H1 (cell line): ENCODE data around the gene FOXM1. TPM values are rescaled to one million over a fixed set of nuclear protein-coding genes. Genes with fewer than 3 reads are reported as not detected.

ENCODE experiments used
- CTCF ChIA-PET: fragments of 300-600 bp; sonication (Branson Sonifier 250); formaldehyde crosslinking; loops from one replicate; lab custom pipeline; 2021; ENCODE audit not compliant: partially characterized antibody; lab: Charles Lee
- POLR2A ChIA-PET: fragments of 300-600 bp; sonication (Branson Sonifier 250); formaldehyde crosslinking; loops from one replicate; lab custom pipeline; 2021; ENCODE audit warnings: inconsistent platforms; ENCODE audit not compliant: partially characterized antibody; lab: Charles Lee
- DNase-seq, 2 experiments: peaks; one replicate each; pipeline versions ENCODE4 v3.0.0 to v3.0.0-alpha.2; 2010 to 2022; ENCODE audit warnings: low spot score in 2 of 2, low read depth in 1 of 2, mixed read lengths in 1 of 2
- FAIRE-seq: peaks from 2 replicates; lab custom pipeline; 2011; peaks lifted over from hg19 to GRCh38; lab: Jason Lieb, UNC
- H2AFZ ChIP-seq: 2 replicates; pipeline ENCODE4 v1.8.1; 2012; ENCODE audit warnings: low read length, inconsistent platforms
- H2AK5ac ChIP-seq: 2 replicates; pipeline ENCODE4 v1.6.1; 2013; ENCODE audit warnings: low read depth, low read length
- H2BK120ac ChIP-seq: replicated peaks from 2 replicates; pipeline ENCODE3; 2013; ENCODE audit warnings: low read depth, low read length, inconsistent platforms
- H2BK12ac ChIP-seq: 2 replicates; pipeline ENCODE4 v1.6.1; 2013; ENCODE audit warnings: low read depth, low read length
- H2BK15ac ChIP-seq: 2 replicates; pipeline ENCODE4 v1.6.1; 2013; ENCODE audit warnings: low read length
- H2BK20ac ChIP-seq: 2 replicates; pipeline ENCODE4 v1.6.1; 2013; ENCODE audit warnings: low read length
- H2BK5ac ChIP-seq: 2 replicates; pipeline ENCODE4 v1.6.1; 2013; ENCODE audit warnings: low read depth, low read length
- H3K14ac ChIP-seq: 2 replicates; pipeline ENCODE4 v1.6.1; 2013; ENCODE audit warnings: inconsistent platforms; ENCODE audit not compliant: insufficient read length
- H3K18ac ChIP-seq: 2 replicates; pipeline ENCODE4 v1.6.1; 2013; ENCODE audit warnings: low read length; ENCODE audit errors: extremely low read depth
- H3K23ac ChIP-seq: 2 replicates; pipeline ENCODE4 v1.6.1; 2013; ENCODE audit warnings: inconsistent platforms; ENCODE audit not compliant: insufficient read length
- H3K23me2 ChIP-seq: 2 replicates; pipeline ENCODE4 v1.6.1; 2013; ENCODE audit warnings: low read depth, low read length
- H3K27ac ChIP-seq: 2 replicates; pipeline ENCODE4 v1.6.1; 2011; ENCODE audit warnings: low read depth, low read length, inconsistent platforms
- H3K27me3 ChIP-seq, 4 experiments: replicated peaks in 1 of 4; 1 replicate in 1 of 4; 2 replicates in 3 of 4; pipeline versions ENCODE4 v1.6.1 to v1.8.1; 2011 to 2013; ENCODE audit warnings: low read length in 3 of 4, mild to moderate bottlenecking in 3 of 4, inconsistent platforms in 2 of 4, mixed read lengths in 2 of 4, moderate library complexity in 1 of 4; ENCODE audit not compliant: control insufficient read depth in 3 of 4, insufficient read depth in 3 of 4; ENCODE audit errors: extremely low read depth in 1 of 4
- H3K36me3 ChIP-seq, 4 experiments: 2 replicates each; pipeline versions ENCODE4 v1.6.1 to v1.8.1; 2011 to 2013; ENCODE audit warnings: mild to moderate bottlenecking in 4 of 4, low read length in 3 of 4, moderate library complexity in 2 of 4, control low read depth in 1 of 4, inconsistent platforms in 1 of 4; ENCODE audit not compliant: insufficient read depth in 4 of 4, control insufficient read depth in 2 of 4
- H3K4ac ChIP-seq: replicated peaks from 2 replicates; pipeline ENCODE3; 2013; ENCODE audit warnings: low read length, low read depth, mixed read lengths, inconsistent platforms; ENCODE audit not compliant: insufficient read length
- H3K4me1 ChIP-seq, 4 experiments: replicated peaks in 1 of 4; 1 replicate in 1 of 4; 2 replicates in 3 of 4; pipeline versions ENCODE4 v1.6.1 to v1.8.1; 2011 to 2013; ENCODE audit warnings: low read length in 3 of 4, inconsistent platforms in 2 of 4, mixed read lengths in 1 of 4; ENCODE audit not compliant: insufficient read depth in 4 of 4, control insufficient read depth in 3 of 4
- H3K4me2 ChIP-seq, 2 experiments: 2 replicates each; pipeline versions ENCODE4 v1.6.1 to v1.8.1; 2011 to 2013; ENCODE audit warnings: low read depth in 2 of 2, low read length in 2 of 2, control low read depth in 1 of 2, inconsistent platforms in 1 of 2, mild to moderate bottlenecking in 1 of 2; ENCODE audit not compliant: insufficient read depth in 1 of 2
- H3K4me3 ChIP-seq, 4 experiments: fragments of 200-600, 300-600 bp in 1 of 4; sonication (generic), shearing (Covaris generic), sonication (Bioruptor Twin) in 1 of 4; 2 replicates each; pipeline versions ENCODE4 v1.5.1 to v1.8.1; 2011 to 2016; ENCODE audit warnings: low read length in 4 of 4, low read depth in 3 of 4, control low read depth in 2 of 4, inconsistent platforms in 2 of 4, mild to moderate bottlenecking in 2 of 4, mixed read lengths in 1 of 4, moderate library complexity in 1 of 4; ENCODE audit not compliant: insufficient read depth in 2 of 4; ENCODE audit errors: extremely low read depth in 1 of 4
- H3K56ac ChIP-seq: replicated peaks from 2 replicates; pipeline ENCODE3; 2013; ENCODE audit warnings: low read depth, mild to moderate bottlenecking, mixed read lengths, low read length, inconsistent platforms; ENCODE audit not compliant: insufficient read length
- H3K79me1 ChIP-seq: 2 replicates; pipeline ENCODE4 v1.6.1; 2013; ENCODE audit warnings: low read depth, low read length, control low read depth
- H3K79me2 ChIP-seq, 2 experiments: 2 replicates each; pipeline versions ENCODE4 v1.6.1 to v1.8.1; 2012 to 2013; ENCODE audit warnings: low read length in 2 of 2, mild to moderate bottlenecking in 2 of 2, inconsistent platforms in 1 of 2; ENCODE audit not compliant: insufficient read depth in 2 of 2, control insufficient read depth in 1 of 2
- H3K9ac ChIP-seq, 4 experiments: replicated peaks in 1 of 4; 1 replicate in 1 of 4; 2 replicates in 3 of 4; pipeline versions ENCODE4 v1.6.1 to v1.8.1; 2011 to 2013; ENCODE audit warnings: low read depth in 3 of 4, low read length in 3 of 4, control low read depth in 2 of 4, mild to moderate bottlenecking in 2 of 4, moderate library complexity in 2 of 4, inconsistent platforms in 1 of 4; ENCODE audit errors: extremely low read depth in 1 of 4
- H3K9me3 ChIP-seq, 2 experiments: 2 replicates each; pipeline versions ENCODE4 v1.6.1 to v1.8.1; 2012 to 2013; ENCODE audit warnings: mild to moderate bottlenecking in 2 of 2, moderate library complexity in 2 of 2, control low read depth in 1 of 2, inconsistent platforms in 1 of 2, low read depth in 1 of 2, low read length in 1 of 2, mixed read lengths in 1 of 2; ENCODE audit not compliant: insufficient read depth in 2 of 2
- H4K20me1 ChIP-seq, 2 experiments: replicated peaks in 1 of 2; 2 replicates each; pipeline versions ENCODE3 to v1.8.1; 2011 to 2013; ENCODE audit warnings: inconsistent platforms in 2 of 2, low read length in 2 of 2, mild to moderate bottlenecking in 1 of 2; ENCODE audit not compliant: insufficient read depth in 2 of 2, control insufficient read depth in 1 of 2
- H4K5ac ChIP-seq: 2 replicates; pipeline ENCODE4 v1.6.1; 2013; ENCODE audit warnings: low read length, low read depth, mixed read lengths, inconsistent platforms; ENCODE audit not compliant: insufficient read length
- H4K8ac ChIP-seq: 2 replicates; pipeline ENCODE4 v1.8.0; 2013; ENCODE audit warnings: mild to moderate bottlenecking, moderate library complexity, low read length, inconsistent platforms; ENCODE audit not compliant: insufficient read depth; ENCODE audit errors: extremely low read depth
- H4K91ac ChIP-seq: replicated peaks from 2 replicates; pipeline ENCODE3; 2013; ENCODE audit warnings: low read length, mixed read lengths, inconsistent platforms; ENCODE audit not compliant: insufficient read length
- ASH2L ChIP-seq: fragments of 200-600, 300-600 bp; sonication (generic); IDR thresholded peaks from one replicate; pipeline ENCODE4 v1.7.1; 2017; ENCODE audit warnings: low read length
- BRCA1 ChIP-seq: IDR thresholded peaks from 2 replicates; pipeline ENCODE4 v1.6.1; 2012; ENCODE audit warnings: low read depth, low read length, improper control_type of control experiment
- CBX5 ChIP-seq: fragments of 300-800, 300-1000 bp; sonication (generic); IDR thresholded peaks from 2 replicates; pipeline ENCODE4 v1.7.1; 2016; ENCODE audit warnings: antibody characterized with exemption, low read length, low read depth
- CEBPB ChIP-seq: IDR thresholded peaks from 2 replicates; pipeline ENCODE4 v1.6.1; 2012; ENCODE audit warnings: low read depth, low read length
- CHD1 ChIP-seq: IDR thresholded peaks from 2 replicates; pipeline ENCODE4 v1.6.1; 2012; ENCODE audit warnings: low read depth, low read length, improper control_type of control experiment
- JUN ChIP-seq: IDR thresholded peaks from 2 replicates; pipeline ENCODE4 v1.6.1; 2011; ENCODE audit warnings: low read depth, mild to moderate bottlenecking, improper control_type of control experiment, low read length
- JUND ChIP-seq: IDR thresholded peaks from 2 replicates; pipeline ENCODE4 v1.6.1; 2011; ENCODE audit warnings: mild to moderate bottlenecking, improper control_type of control experiment, low read length
- MAFK ChIP-seq: IDR thresholded peaks from 2 replicates; pipeline ENCODE4 v1.6.1; 2012; ENCODE audit warnings: low read depth, mild to moderate bottlenecking, improper control_type of control experiment, low read length
- MAX ChIP-seq: IDR thresholded peaks from 2 replicates; pipeline ENCODE4 v1.6.1; 2012; ENCODE audit warnings: inconsistent platforms
- RFX5 ChIP-seq: IDR thresholded peaks from 2 replicates; pipeline ENCODE4 v1.6.1; 2011; ENCODE audit warnings: low read depth, low read length, improper control_type of control experiment, borderline replicate concordance
- SIN3A ChIP-seq, 2 experiments: IDR thresholded peaks in 1 of 2; conservative IDR thresholded peaks in 1 of 2; 2 replicates each; pipeline ENCODE4 v1.6.1; 2011 to 2012; ENCODE audit warnings: low read length in 2 of 2, improper control_type of control experiment in 1 of 2, low read depth in 1 of 2, mild to moderate bottlenecking in 1 of 2
- SRF ChIP-seq: IDR thresholded peaks from 2 replicates; pipeline ENCODE4 v1.6.1; 2011; ENCODE audit warnings: mild to moderate bottlenecking, low read depth, low read length, moderate library complexity
- USF2 ChIP-seq: IDR thresholded peaks from 2 replicates; pipeline ENCODE4 v1.6.1; 2011; ENCODE audit warnings: low read length, improper control_type of control experiment
- ZNF274 ChIP-seq: IDR thresholded peaks from 2 replicates; pipeline ENCODE4 v1.7.0; 2012; ENCODE audit warnings: low read length, borderline replicate concordance; ENCODE audit errors: extremely low read depth
- WGBS, 2 experiments: shearing (Covaris generic) in 1 of 2; methylation state at CpG; one replicate each; pipeline versions ENCODE4 v1.1.6 to v1.1.7; 2013 to 2015; ENCODE audit warnings: low lambda C conversion rate in 2 of 2, mixed read lengths in 2 of 2, inconsistent platforms in 1 of 2, low coverage in 1 of 2, missing lambda C conversion rate in 1 of 2; ENCODE audit not compliant: insufficient replicate concordance in 2 of 2, insufficient coverage in 1 of 2, insufficient read length in 1 of 2; ENCODE audit errors: extremely low coverage in 1 of 2, missing lambda C conversion rate in 1 of 2; 5-methylcytosine and 5-hydroxymethylcytosine counted together
- polyA plus RNA-seq, 7 experiments: library from polyadenylated mRNA; depleted of rRNA in 3 of 7; stranded (reverse) in 5 of 7; unstranded in 2 of 7; fragments of >200 nt in 5 of 7; fragments of 200-250 nt in 2 of 7; gene quantifications; 1 replicate in 5 of 7; 2 replicates in 1 of 7; 4 replicates in 1 of 7; pipeline versions ENCODE4 v1.2.1 to v1.2.3, GENCODE V29; 2011 to 2013; ENCODE audit warnings: missing spikeins in 2 of 7, mixed read lengths in 2 of 7
- total RNA-seq: library from RNA; stranded (reverse); fragmentation: NEBNext Ultra II Directional; extraction: Animal tissue kit (Norgen Biotek cat#: 25700); gene quantifications from 2 replicates; pipeline ENCODE4 v1.2.1, GENCODE V29; 2021

The FOXM1 gene
- total and polyA plus RNA-seq, 2 of the 8 experiments (the other 6 are each of a cell fraction or from before 2014, with no cell fraction given): 58.1 to 121 TPM

GRCh38 chr12:2864198-2864597, 12.8 kb downstream of the FOXM1 start:
- DNase-seq (no peak), FAIRE-seq (no peak)
- Histone ChIP-seq H3K4me3 (no peak overlapping the region), H2BK120ac (no peak overlapping the region), H3K56ac (no peak overlapping the region), H4K20me1 (peaks cover 0 to 7% of the 10 kb centered on the region in 2 experiments), H3K79me2 (no peaks in the 10 kb centered on the region), H3K27me3 (no peaks in the 10 kb centered on the region), H3K23ac (no peak overlapping the region), H2AFZ (no peak overlapping the region), H3K27ac (no peak overlapping the region), H3K9ac (no peak overlapping the region), H3K9me3 (no peaks in the 10 kb centered on the region), H3K79me1 (no peaks in the 10 kb centered on the region), H3K4ac (no peak overlapping the region), H3K14ac (no peak overlapping the region), H3K36me3 (peaks cover 36 to 82% (median 66%) of the 10 kb centered on the region in 4 experiments), H2BK20ac (no peak overlapping the region), H3K4me1 (no peaks in the 10 kb centered on the region), H4K8ac (no peak overlapping the region), H4K91ac (no peak overlapping the region), H3K4me2 (no peak overlapping the region), H2BK12ac (no peak overlapping the region), H3K18ac (no peak overlapping the region), H4K5ac (no peak overlapping the region), H2BK5ac (no peak overlapping the region), H2BK15ac (no peak overlapping the region), H2AK5ac (no peak overlapping the region), H3K23me2 (no peaks in the 10 kb centered on the region)
- ChIA-PET POLR2A (interaction anchor here (0.7 to 2.3 kb wide), 10 partner anchors 10 to 237 kb away, joined by 3 to 7 read pairs (median 3); partner anchors contain the start of genes FOXM1 and RHNO1), CTCF (interaction anchor here (0.6 to 4.0 kb wide), 9 partner anchors 8 to 178 kb away, joined by 3 to 20 read pairs (median 4); partner anchors contain the start of genes FOXM1 and RHNO1)
- 96% methylated on average over 9 of the region's 9 CpGs; no CpG with 5 or more reads in 1 of the 2 experiments for WGBS, 2 experiments
- TF ChIP-seq ZNF274 (no peak), SIN3A (conservative IDR thresholded peaks at IDR 0.05 in 1 of 2, IDR thresholded peaks at IDR 0.05 in 1 of 2; ENCODE audit: low read depth in 1 of 2, low read length in 2 of 2) (no peak), MAX (no peak), RFX5 (no peak), ASH2L (no peak), BRCA1 (no peak), USF2 (no peak), SRF (no peak), CEBPB (no peak), JUN (no peak), JUND (no peak), MAFK (no peak), CBX5 (no peak), CHD1 (no peak)
